Hindlimb muscle (tissue), 1 donor: Measurements from ENCODE around the gene CAPN10. TPM values are rescaled to one million over a fixed set of nuclear protein-coding genes. Genes with fewer than 3 reads are reported as not detected.
A peak's percentile ranks its signal among the peaks of the same experiment; 100 is the strongest.

Source experiments
- DNase-seq: peaks from one replicate; pipeline ENCODE4 v3.0.0-alpha.2; 2013
- polyA plus RNA-seq: library from polyadenylated mRNA; unstranded; fragments of 120-200 nt; gene quantifications from one replicate; pipeline ENCODE4 v1.2.1, GENCODE V29; 2013; ENCODE audit not compliant: insufficient read length

The CAPN10 gene
- polyA plus RNA-seq, 1 donor, result 16.7 TPM

GRCh38 chr2:240626531-240627300 lies 40.2 kb downstream of the CAPN10 start:
- no peak for DNase-seq

DNA sequence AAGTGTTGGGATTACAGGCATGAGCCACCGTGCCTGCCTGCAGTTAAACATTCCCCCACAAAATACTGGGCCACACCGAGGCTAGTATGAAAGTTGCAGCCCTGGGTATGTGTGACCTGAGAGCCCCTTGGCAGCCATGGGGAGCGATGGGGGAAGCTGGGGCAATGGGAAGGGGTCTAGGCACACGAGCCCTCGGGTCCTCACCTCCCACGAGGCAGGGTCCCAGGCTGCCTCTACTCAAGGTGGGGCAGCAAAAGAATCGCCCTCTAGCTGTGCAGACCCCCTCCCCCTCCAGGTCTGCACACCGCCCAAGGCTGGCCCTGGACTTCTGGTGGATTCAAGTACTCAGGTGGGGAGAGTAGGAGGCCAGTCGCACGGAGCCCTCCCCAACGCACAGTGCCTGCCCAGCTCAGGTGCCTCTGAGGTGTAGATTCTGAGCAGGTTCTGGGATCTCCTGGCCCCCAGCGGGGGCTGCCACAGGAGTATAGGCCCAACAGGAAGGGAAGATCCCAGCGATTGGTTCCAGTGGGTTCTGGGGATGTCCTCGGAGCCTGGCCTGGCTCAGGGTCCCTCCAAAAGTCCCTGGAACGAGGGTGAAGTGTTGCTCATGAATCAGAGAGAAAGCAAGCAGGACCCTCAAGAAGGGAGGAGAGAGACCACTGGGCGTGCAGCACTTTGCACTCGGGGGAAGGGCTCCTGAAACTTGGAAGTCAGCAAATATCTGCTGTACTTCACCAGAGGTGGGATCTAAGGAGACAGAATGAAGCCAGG lies 41.4 kb downstream of the CAPN10 start:
- DNase-seq, result no peak

GRCh38 chr2:240628507-240628807 lies 41.9 kb downstream of the CAPN10 start:
- no peak for DNase-seq

DNA sequence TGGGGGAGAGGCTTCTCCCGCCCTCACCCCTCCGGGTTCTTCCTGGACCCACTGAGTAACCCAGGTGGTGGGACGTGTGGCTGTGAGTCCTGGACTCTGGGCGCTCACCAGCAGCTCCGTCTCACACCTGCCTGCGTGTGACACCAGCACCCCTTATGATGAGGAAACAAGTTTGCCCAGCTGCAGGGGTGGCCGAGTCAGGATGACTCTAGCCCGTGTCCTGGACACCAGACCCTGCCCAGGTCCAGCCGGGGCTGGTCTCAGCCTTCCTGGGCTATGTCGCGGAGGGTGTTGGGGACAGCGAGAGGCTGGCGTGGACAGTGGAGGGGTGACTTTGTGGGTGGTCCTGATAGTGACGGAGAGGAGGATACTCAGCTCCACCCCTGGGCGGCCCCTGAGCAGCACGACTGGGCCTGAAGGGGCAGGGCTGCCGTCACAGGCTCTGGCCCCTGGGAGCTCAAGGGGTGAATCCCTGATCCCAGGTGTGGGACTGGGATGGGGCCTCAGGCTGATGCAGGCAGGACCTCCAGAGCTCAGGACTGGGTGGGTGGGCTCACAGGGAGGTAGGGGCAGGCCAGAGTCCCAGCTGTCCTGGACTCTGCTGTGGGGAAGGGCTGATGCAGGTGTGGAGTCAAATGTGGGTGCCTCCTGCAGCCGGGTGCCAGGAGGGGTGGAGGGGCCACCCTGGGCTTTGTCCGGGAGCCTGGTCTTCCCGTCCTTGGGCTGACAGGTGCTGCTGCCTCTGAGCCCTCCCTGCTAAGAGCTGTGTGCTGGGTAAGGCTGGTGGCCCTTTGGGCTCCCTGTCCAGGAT lies 42.5 kb downstream of the CAPN10 start:
- no peak for DNase-seq

DNA sequence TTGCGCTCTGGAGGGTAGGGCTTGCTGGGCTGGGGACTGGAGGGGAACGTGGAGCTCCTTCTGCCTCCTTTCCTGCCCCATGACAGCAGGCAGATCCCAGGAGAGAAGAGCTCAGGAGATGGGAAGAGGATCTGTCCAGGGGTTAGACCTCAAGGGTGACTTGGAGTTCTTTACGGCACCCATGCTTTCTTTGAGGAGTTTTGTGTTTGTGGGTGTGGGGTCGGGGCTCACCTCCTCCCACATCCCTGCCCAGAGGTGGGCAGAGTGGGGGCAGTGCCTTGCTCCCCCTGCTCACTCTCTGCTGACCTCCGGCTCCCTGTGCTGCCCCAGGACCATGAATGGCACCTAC lies 43.1 kb downstream of the CAPN10 start:
- no peak for DNase-seq

GRCh38 chr2:240629968-240630770 lies 43.6 kb downstream of the CAPN10 start:
- no peak for DNase-seq

GRCh38 chr2:240630771-240631547 lies 44.4 kb downstream of the CAPN10 start:
- DNase-seq, result no peak

GRCh38 chr2:240631548-240632305 lies 45.2 kb downstream of the CAPN10 start:
- DNase-seq, result no peak

DNA sequence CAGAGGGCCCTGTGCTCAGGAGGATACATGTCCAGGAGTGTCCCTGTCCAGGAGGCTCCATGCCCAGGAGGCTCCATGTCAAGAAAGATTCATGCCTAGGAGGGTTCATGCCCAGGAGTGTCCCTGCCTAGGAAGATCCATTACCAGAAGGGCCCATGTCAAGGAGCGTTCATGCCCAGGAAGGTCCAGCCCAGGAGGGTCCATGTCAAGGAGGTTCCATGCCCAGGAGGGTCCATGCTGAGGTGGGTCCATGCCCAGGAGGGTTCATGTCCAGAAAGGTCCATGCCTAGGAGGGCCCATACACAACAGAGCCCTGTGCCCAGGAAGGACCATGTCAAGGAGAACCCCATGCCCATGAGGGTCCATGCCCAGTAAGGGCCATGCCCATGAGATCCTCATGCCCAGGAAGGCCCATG lies 45.8 kb downstream of the CAPN10 start:
- no peak for DNase-seq

DNA sequence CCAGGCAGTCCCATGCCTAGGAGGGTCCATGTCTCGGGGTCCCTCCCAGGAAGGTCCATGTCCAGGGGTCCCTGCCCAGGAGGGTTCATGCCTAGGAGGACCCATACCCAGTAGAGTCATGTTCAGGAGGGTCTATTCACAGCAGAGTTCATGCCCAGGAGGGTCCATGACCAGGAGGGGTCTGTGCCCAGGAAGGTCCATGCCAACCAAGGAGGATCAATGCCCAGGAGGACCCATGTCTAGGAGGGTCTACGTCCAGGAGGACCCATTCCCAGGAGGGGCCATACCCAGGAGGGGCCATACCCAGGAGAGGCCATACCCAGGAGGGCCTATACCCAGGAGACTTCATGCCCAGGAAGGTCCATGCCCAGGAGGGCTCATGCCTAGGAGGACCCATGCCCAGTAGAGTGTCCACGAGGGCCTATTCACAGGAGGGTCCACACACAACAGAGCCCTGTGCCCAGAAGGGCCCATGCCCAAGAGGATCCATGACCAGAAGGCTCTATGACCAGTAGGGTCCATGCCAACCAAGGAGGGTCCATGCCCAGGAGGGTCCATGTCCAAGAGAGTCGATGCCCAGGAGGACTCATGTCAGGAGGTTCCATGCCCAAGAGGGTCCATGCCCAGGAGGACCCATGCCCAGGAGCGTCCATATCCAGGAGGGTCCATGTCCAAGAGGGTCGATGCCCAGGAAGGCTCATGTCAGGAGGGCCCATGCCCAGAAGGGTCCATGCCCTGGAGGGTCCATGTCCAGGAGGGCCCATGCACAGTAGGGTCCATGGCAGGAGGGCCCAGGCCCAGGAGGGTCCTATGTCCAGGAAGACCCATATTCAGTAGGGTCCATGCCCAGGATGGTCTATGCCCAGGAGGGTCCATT lies 48.8 kb downstream of the CAPN10 start:
- DNase-seq, result no peak

- no peak for DNase-seq
Measured at GRCh38 chr2:240635998-240636547, 49.5 kb downstream of the CAPN10 start.

DNA sequence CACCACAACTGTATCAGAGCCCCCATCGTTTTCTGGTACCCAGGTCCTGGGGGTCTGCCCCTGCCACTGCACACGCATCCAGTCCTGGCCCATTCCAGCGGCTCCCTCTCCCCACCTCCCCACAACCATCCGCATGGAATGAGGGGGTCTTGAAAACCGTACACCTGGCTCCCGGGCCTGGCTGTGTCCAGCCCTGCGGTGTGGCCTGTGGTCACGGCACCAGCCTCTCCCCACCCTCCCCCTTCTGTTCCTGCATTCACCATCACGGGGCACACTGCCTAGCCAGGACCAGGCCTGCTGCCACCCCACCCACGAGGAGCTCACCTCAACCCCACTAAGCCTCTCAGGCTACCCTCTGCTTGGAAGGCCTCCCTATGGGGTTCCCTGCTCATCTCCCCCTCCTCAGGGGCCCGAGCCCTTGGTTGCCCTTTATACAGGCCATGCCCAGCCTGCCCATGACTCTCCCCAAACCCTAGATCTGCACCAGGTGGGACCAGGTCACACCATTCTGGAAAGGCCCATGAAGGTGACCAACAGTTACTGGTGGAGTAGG lies 50.1 kb downstream of the CAPN10 start:
- no peak for DNase-seq

DNA sequence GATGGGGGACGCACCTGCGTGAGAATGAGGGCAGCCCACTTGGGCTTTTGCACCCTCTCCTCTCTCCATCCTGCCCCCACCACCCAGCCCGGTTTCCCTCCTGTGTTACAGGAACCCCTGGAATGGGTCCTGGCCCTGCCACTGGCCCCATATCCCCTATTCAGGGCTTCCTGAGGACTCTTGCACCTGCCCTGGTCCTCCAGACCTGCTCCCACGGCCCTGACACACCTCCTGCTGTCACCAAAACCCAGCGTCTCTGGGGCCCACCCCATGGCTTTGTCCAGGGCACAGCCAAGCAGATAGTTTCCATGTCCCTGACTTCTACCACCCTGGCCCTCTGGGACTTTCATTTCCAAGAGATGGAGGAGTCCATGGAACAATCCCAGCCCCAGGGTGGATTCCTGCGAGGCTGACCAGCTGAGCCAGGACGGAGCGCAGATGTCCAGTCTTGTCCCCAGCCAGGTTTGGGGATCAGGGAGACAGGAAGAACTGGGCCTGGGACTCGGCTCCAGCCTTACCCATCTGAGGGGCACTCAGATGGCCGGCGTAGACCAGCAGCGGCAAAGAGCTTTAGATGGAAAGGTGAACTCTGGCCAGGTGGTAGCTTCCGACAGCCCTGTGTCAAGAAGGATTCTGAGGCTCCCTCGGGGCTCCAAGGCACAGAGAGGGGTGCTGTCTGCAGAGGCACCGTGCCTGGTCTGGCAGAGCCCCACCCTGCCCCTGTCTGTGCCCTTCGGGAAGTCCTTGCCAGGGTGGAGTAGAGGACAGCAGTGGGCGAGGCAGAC lies 50.8 kb downstream of the CAPN10 start:
- DNase-seq, result no peak

DNA sequence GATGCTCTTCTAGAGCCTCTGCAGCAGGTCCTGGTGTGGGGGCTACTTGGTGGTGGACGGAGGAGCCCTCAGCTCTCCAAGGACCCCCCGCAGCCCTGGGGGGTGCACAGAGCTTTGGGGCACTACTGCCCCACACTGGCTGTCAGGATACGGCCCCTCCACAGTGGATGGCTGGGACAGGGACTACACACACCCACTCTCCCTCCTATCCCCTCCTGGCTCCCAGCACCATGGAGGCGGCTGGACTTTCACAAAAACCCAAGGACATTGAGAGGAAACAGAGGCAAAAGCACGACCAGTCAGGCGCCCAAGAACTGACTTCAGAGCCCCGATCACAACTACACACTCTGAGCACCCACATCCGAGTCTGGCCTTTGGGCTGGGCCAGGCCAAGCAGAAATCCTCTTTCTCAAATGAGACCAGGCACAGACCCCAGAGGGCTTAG lies 51.4 kb downstream of the CAPN10 start:
- DNase-seq, result no peak

DNA sequence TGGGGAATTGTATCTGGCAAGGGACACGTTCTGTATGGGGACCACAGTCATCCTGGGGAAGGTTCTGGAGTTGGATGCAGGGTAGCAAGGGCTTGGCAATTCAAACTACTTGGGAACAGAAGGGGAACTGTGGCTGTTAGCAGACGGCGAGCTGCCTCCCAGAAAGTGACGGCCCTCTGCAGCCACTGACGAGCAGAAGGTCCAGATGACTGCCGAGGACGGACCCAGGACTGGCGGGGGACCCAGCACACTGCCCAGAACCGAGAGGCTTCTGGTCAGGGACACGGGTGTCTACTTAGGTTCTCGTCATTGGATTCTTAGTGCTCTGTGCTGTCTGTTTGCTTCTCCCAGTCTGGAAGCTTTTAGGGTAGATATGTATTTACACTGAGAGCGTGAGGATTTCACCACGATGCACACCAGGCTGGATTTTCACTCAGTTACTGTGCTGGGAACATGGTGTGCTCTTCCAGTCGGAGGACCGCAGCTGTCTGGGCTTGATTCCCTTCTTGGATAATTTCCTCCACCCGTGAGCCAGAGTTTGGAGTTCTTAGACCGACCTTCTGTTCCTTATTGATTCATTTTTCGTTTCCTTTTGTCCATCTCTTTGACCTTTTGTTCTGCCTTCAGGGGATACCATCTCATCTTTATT lies 52.1 kb downstream of the CAPN10 start:
- DNase-seq, result peak; percentile 81

DNA sequence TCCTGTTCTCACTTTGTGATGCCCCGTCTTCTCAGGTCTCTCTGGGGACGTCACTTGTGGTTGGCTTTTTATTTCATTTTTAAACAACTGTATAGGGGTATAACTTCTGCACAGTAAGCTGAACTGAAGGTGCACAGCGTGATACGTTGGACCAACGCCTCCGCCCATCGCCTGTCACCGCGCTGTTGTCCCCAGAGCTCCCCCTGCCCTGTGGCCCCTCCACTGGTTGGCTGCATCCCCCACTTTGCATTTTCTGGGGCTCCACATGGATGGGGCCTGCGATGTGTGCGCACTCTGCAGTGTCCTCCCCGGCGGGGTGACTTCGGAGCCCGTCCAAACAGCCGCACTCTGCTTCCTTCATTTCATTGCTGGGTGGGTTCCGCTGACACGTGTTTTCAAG lies 53.0 kb downstream of the CAPN10 start:
- no peak for DNase-seq

DNA sequence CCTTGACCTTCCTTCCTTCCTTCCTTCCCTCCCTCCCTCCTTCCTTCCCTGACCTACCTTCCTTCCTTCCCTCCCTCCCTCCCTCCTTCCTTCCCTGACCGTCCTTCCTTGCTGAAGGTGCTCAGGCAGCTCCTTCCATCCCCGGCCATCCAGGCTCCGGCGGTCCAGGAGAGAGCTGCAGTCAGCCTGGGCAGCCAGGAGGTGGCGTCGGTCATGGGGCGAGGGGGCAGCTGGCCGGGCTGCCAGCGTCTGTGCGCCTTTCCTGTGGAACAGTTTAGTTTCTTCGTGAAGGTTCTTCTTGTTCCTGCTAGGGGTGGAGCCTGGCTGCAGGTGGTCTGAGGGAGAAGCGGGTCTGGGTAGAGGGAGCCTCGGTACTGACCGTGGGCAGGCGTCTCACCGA lies 54.4 kb downstream of the CAPN10 start:
- DNase-seq, result no peak
